Smooth muscle cell of trachea (primary cell): ENCODE measurements around the gene CACNA1C. TPM values are rescaled to one million over a fixed set of nuclear protein-coding genes. Genes with fewer than 3 reads are reported as not detected.

Source experiments
- total RNA-seq: library from RNA; depleted of rRNA; stranded (reverse); fragments of >200 nt; gene quantifications from 2 replicates; pipeline ENCODE4 v1.2.1, GENCODE V29; 2014

The CACNA1C gene
- total RNA-seq = 9.2 and 28.1 TPM in 2 replicates

DNA sequence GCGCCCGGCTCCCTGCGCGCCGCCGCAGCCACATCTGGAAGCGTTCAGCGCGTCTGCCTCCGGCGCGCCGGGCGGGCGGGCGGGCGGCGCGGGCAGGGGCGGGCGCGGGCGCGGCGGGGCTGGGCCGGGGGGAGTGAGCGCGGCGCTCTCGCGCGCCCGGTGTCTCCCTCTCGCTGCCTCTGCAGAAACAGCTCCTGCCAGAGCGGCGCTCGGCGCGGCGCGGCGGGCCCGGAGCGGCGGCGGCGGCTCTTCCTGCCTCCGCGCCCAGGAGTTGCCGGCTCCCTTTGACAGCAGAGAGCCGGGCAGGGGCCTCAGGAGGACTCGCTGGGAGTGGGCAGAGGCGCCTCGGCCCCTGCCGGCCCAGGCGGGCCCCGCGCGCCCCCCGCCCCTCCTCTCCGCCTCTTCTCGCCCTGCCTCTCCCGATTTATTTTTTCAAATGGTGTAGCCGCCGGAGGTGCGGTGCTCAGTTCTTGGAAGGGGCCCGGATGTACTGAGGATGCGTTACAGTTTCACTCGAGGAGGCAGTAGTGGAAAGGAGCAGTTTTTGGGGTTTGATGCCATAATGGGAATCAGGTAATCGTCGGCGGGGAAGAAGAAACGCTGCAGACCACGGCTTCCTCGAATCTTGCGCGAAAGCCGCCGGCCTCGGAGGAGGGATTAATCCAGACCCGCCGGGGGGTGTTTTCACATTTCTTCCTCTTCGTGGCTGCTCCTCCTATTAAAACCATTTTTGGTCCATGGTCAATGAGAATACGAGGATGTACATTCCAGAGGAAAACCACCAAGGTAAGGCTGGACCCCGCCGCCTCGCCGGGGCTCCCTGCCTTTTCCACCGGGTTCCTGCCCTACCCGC lies at the start of gene CACNA1C:
Gene CACNA1C, plus strand, starts transcription at position 162 of the 853 bp plus-strand sequence. Its CDS starts 576 bp downstream, at position 738.

DNA sequence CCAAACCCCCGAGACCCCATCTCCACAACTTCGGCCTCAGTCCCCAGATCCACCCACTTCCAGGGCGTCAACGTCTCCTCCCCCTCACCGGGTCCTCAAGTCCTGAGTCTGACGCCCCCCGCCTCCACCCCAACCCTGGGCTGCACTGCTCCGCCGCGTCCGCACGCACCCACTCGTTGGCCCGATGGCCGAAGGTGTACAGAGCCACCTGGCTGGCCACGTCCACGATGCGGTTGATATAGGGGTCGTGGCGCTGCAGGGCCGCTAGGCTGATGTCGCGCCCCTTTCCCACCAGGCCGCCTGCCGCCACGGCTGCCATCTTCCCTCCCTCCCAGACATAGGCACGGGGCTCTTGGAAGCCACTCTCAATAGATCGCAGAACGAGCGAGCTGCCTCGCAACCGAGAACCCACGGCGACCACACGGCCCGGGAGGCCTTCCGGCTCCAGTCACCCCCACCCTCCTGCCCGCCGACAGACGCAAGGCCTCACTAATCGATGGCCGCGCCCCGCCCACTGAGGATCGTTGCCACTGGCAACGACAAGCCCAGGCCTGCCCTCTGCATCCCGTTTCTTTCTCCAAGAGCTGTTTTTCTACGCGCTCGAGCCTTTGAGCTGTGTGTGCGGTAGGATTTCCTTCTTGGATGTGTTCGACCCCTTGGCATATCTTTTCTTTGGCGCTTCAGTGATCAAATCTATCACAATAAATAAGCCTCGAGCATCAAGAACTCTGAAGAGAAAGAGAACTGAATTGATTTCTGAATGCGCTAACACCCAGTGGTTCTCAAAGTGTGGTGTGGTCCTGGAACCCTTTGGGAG lies 48.5 kb upstream of the CACNA1C start, which contains the start of gene DCP1B:
Gene DCP1B, minus strand, starts transcription at position 345 of the 817 bp plus-strand sequence. Its CDS starts 26 bp downstream, at position 319.

Other genes starting within 250 kb of the CACNA1C start
- gene LRTM2, start 232.4 kb upstream of the CACNA1C start, total RNA-seq = not detected in 2 replicates
- gene CACNA2D4, start 134.3 kb upstream of the CACNA1C start, total RNA-seq = 0.87 and 1.5 TPM in 2 replicates
- 10.5 and 17.2 TPM in 2 replicates for gene DCP1B, start 48.5 kb upstream of the CACNA1C start, total RNA-seq